ENCODE data around the gene DNAJC7.

DNAJC7 gene

GRCh38 chr17:41986634-41987033 lies 30.6 kb downstream of the DNAJC7 start:
- no peak for TF ChIP-seq ISL1 (CRISPR knock-in tag; IDR thresholded peaks at IDR 0.05)
- TF ChIP-seq, protein P1, sequence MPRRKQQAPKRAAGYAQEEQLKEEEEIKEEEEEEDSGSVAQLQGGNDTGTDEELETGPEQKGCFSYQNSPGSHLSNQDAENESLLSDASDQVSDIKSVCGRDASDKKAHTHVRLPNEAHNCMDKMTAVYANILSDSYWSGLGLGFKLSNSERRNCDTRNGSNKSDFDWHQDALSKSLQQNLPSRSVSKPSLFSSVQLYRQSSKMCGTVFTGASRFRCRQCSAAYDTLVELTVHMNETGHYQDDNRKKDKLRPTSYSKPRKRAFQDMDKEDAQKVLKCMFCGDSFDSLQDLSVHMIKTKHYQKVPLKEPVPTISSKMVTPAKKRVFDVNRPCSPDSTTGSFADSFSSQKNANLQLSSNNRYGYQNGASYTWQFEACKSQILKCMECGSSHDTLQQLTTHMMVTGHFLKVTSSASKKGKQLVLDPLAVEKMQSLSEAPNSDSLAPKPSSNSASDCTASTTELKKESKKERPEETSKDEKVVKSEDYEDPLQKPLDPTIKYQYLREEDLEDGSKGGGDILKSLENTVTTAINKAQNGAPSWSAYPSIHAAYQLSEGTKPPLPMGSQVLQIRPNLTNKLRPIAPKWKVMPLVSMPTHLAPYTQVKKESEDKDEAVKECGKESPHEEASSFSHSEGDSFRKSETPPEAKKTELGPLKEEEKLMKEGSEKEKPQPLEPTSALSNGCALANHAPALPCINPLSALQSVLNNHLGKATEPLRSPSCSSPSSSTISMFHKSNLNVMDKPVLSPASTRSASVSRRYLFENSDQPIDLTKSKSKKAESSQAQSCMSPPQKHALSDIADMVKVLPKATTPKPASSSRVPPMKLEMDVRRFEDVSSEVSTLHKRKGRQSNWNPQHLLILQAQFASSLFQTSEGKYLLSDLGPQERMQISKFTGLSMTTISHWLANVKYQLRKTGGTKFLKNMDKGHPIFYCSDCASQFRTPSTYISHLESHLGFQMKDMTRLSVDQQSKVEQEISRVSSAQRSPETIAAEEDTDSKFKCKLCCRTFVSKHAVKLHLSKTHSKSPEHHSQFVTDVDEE (CRISPR knock-in tag; IDR thresholded peaks at IDR 0.05) = no peak
- TF ChIP-seq PPARA (CRISPR knock-in tag; IDR thresholded peaks at IDR 0.05; ENCODE audit: borderline replicate concordance) = no peak
- no peak for TF ChIP-seq ZNF565 (CRISPR knock-in tag; conservative IDR thresholded peaks at IDR 0.05; ENCODE audit: low read depth)
- TF ChIP-seq OSR1 (CRISPR knock-in tag; IDR thresholded peaks at IDR 0.05) = no peak
- TF ChIP-seq ESRRG (CRISPR knock-in tag; IDR thresholded peaks at IDR 0.05) = no peak
- no peak for TF ChIP-seq ZFP30 (CRISPR knock-in tag; IDR thresholded peaks at IDR 0.05)
- TF ChIP-seq ZFP3 (CRISPR knock-in tag; IDR thresholded peaks at IDR 0.05) = no peak
- no peak for TF ChIP-seq BACH2 (CRISPR knock-in tag; IDR thresholded peaks at IDR 0.05; ENCODE audit: borderline replicate concordance)
- TF ChIP-seq, protein P2, sequence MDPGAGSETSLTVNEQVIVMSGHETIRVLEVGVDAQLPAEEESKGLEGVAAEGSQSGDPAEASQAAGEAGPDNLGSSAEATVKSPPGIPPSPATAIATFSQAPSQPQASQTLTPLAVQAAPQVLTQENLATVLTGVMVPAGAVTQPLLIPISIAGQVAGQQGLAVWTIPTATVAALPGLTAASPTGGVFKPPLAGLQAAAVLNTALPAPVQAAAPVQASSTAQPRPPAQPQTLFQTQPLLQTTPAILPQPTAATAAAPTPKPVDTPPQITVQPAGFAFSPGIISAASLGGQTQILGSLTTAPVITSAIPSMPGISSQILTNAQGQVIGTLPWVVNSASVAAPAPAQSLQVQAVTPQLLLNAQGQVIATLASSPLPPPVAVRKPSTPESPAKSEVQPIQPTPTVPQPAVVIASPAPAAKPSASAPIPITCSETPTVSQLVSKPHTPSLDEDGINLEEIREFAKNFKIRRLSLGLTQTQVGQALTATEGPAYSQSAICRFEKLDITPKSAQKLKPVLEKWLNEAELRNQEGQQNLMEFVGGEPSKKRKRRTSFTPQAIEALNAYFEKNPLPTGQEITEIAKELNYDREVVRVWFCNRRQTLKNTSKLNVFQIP (CRISPR knock-in tag; IDR thresholded peaks at IDR 0.05; ENCODE audit: borderline replicate concordance, low read depth) = no peak
- TF ChIP-seq, protein P3, sequence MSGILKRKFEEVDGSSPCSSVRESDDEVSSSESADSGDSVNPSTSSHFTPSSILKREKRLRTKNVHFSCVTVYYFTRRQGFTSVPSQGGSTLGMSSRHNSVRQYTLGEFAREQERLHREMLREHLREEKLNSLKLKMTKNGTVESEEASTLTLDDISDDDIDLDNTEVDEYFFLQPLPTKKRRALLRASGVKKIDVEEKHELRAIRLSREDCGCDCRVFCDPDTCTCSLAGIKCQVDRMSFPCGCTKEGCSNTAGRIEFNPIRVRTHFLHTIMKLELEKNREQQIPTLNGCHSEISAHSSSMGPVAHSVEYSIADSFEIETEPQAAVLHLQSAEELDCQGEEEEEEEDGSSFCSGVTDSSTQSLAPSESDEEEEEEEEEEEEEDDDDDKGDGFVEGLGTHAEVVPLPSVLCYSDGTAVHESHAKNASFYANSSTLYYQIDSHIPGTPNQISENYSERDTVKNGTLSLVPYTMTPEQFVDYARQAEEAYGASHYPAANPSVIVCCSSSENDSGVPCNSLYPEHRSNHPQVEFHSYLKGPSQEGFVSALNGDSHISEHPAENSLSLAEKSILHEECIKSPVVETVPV (CRISPR knock-in tag; IDR thresholded peaks at IDR 0.05) = no peak
- TF ChIP-seq ZNF8 (CRISPR knock-in tag; IDR thresholded peaks at IDR 0.05) = no peak
- no peak for TF ChIP-seq SNAI2 (CRISPR knock-in tag; IDR thresholded peaks at IDR 0.05)
- no peak for ATAC-seq

GRCh38 chr17:41985919-41986318 lies 31.3 kb downstream of the DNAJC7 start:
- ATAC-seq = no peak
- TF ChIP-seq ISL1 (CRISPR knock-in tag; IDR thresholded peaks at IDR 0.05) (no peak), GLIS3 (CRISPR knock-in tag; IDR thresholded peaks at IDR 0.05) (no peak), ARNTL (CRISPR knock-in tag; IDR thresholded peaks at IDR 0.05; ENCODE audit: borderline replicate concordance, low read depth) (no peak), ZC3H10 (CRISPR knock-in tag; IDR thresholded peaks at IDR 0.05) (no peak), ZNF565 (CRISPR knock-in tag; conservative IDR thresholded peaks at IDR 0.05; ENCODE audit: low read depth) (no peak), ZNF8 (CRISPR knock-in tag; IDR thresholded peaks at IDR 0.05) (no peak), TCF4 (CRISPR knock-in tag; IDR thresholded peaks at IDR 0.05; ENCODE audit: borderline replicate concordance) (no peak), SNAI2 (CRISPR knock-in tag; IDR thresholded peaks at IDR 0.05) (no peak), BACH2 (CRISPR knock-in tag; IDR thresholded peaks at IDR 0.05; ENCODE audit: borderline replicate concordance) (no peak), TOX (CRISPR knock-in tag; IDR thresholded peaks at IDR 0.05; ENCODE audit: borderline replicate concordance) (no peak), OSR1 (CRISPR knock-in tag; IDR thresholded peaks at IDR 0.05) (no peak), RARB (CRISPR knock-in tag; IDR thresholded peaks at IDR 0.05) (no peak)
- TF ChIP-seq, protein P4, sequence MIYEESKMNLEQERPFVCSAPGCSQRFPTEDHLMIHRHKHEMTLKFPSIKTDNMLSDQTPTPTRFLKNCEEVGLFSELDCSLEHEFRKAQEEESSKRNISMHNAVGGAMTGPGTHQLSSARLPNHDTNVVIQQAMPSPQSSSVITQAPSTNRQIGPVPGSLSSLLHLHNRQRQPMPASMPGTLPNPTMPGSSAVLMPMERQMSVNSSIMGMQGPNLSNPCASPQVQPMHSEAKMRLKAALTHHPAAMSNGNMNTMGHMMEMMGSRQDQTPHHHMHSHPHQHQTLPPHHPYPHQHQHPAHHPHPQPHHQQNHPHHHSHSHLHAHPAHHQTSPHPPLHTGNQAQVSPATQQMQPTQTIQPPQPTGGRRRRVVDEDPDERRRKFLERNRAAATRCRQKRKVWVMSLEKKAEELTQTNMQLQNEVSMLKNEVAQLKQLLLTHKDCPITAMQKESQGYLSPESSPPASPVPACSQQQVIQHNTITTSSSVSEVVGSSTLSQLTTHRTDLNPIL (CRISPR knock-in tag; IDR thresholded peaks at IDR 0.05; ENCODE audit: low read depth) = no peak
- TF ChIP-seq, protein P2 (CRISPR knock-in tag; IDR thresholded peaks at IDR 0.05; ENCODE audit: borderline replicate concordance, low read depth) = no peak
- TF ChIP-seq, protein P1 (CRISPR knock-in tag; IDR thresholded peaks at IDR 0.05) = no peak

Measured in SK-N-SH treated with all-trans-retinoic acid at 6 μM for 48 hours (cell line).